ENCODE measurements around the gene DSC2. TPM values are rescaled to one million over a fixed set of nuclear protein-coding genes. Genes with fewer than 3 reads are reported as not detected.

The DSC2 gene
- total RNA-seq, 3 donors from 2014 or later = 8.0 to 72.9 (median 19.0) TPM

DNA sequence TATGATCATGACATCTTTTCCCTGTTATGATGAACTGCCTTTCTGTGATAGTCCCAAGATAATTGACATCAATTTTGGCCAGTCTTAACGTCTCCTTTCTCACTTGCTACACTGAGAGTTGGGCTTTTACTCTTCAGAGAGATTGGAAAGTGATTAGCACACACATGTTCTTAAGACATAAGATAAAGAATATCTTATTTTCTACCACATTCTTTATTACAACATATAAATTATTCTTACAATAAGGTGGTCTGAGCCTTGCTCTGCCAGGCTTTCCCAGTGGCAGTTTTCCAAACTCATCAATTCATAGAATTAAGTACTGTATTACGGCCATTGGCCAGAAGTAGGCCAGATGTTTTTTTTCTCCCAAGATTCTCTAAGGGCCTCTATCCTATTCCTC lies 54.0 kb downstream of the DSC2 start:
- DNase-seq (ENCODE audit: low spot score in 2 of 2) = no peak
- H3K9me3 ChIP-seq = no peaks in the 10 kb centered on the region
- H3K4me1 ChIP-seq = no peaks in the 10 kb centered on the region
- TF ChIP-seq POLR2A (IDR thresholded peaks at IDR 0.05) (no peak), CTCF (IDR thresholded peaks at IDR 0.05) (no peak), POLR2AphosphoS5 (IDR thresholded peaks at IDR 0.05) (no peak)
- H3K4me3 ChIP-seq = no peak overlapping the region
- H3K27ac ChIP-seq = no peak overlapping the region
- intact Hi-C loops (cut with DNase I; ENCODE audit: low total_unique reads) = loop anchor here (5.0 kb wide), 1 partner anchor 676 kb away; no protein-coding TSS in a partner anchor
- no peaks in the 10 kb centered on the region for H3K36me3 ChIP-seq
- peaks cover 0 to 3% of the 10 kb centered on the region in 2 donors for H3K27me3 ChIP-seq

- DNase-seq (ENCODE audit: low spot score in 2 of 2) = no peak
- TF ChIP-seq POLR2A (IDR thresholded peaks at IDR 0.05) = no peak
- Histone ChIP-seq H3K27ac (no peak overlapping the region), H3K36me3 (no peaks in the 10 kb centered on the region), H3K4me3 (no peak overlapping the region), H3K4me1 (no peaks in the 10 kb centered on the region), H3K9me3 (no peaks in the 10 kb centered on the region), H3K27me3 (peaks cover 0 to 16% of the 10 kb centered on the region in 2 donors)
- intact Hi-C loops (cut with DNase I; ENCODE audit: low total_unique reads) = loop anchor here (5.0 kb wide), 1 partner anchor 675 kb away; no protein-coding TSS in a partner anchor
These were observed 55.3 kb downstream of the DSC2 start for GRCh38 chr18:31046916-31047315.

DNA sequence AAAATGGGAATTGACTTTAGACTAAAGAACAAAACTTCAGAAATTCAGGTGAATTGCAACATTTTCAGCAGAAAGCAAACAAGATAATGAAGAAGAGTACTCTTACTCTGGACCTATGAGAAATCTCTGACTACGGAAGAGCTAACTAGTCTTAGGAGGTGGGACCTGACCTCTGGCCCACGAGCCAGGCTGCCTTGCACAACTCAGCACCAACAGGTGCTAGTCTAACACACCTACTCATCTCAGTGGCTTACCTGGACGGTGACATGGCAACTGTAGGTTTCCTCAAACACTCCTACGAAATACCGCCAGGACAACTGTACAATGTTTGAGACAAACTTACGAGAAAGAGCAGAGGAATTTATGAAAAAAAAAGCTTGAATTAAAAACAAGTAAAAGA lies 56.6 kb downstream of the DSC2 start:
- DNase-seq (ENCODE audit: low spot score in 2 of 2) = no peak
- no peaks in the 10 kb centered on the region for H3K4me1 ChIP-seq
- no peak overlapping the region for H3K4me3 ChIP-seq
- peaks cover 0 to 28% of the 10 kb centered on the region in 2 donors for H3K27me3 ChIP-seq
- intact Hi-C loops (cut with DNase I; ENCODE audit: low total_unique reads) = loop anchor here (5.0 kb wide), 1 partner anchor 673 kb away; no protein-coding TSS in a partner anchor
- H3K27ac ChIP-seq = no peak overlapping the region
- TF ChIP-seq POLR2A (IDR thresholded peaks at IDR 0.05) (no peak), POLR2AphosphoS5 (IDR thresholded peaks at IDR 0.05) (no peak)
- H3K36me3 ChIP-seq = no peaks in the 10 kb centered on the region
- H3K9me3 ChIP-seq = no peaks in the 10 kb centered on the region

- Histone ChIP-seq H3K27me3 (peaks cover 0 to 33% of the 10 kb centered on the region in 2 donors), H3K4me3 (no peak overlapping the region), H3K36me3 (no peaks in the 10 kb centered on the region), H3K4me1 (no peaks in the 10 kb centered on the region), H3K9me3 (no peaks in the 10 kb centered on the region), H3K27ac (no peak overlapping the region)
- TF ChIP-seq POLR2A (IDR thresholded peaks at IDR 0.05) = no peak
- TF ChIP-seq CTCF (IDR thresholded peaks at IDR 0.05) = no peak
- TF ChIP-seq POLR2AphosphoS5 (IDR thresholded peaks at IDR 0.05) = no peak
- intact Hi-C loops (cut with DNase I; ENCODE audit: low total_unique reads) = loop anchor here (5.0 kb wide), 1 partner anchor 673 kb away; no protein-coding TSS in a partner anchor
- no peak for DNase-seq (ENCODE audit: low spot score in 2 of 2)
These were observed 57.3 kb downstream of the DSC2 start for GRCh38 chr18:31044926-31045325.

- intact Hi-C loops (cut with DNase I; ENCODE audit: low total_unique reads) = no loop called here
- Histone ChIP-seq H3K4me1 (no peaks in the 10 kb centered on the region), H3K9me3 (no peaks in the 10 kb centered on the region), H3K27ac (no peak overlapping the region), H3K4me3 (no peak overlapping the region), H3K27me3 (peaks cover 0 to 41% of the 10 kb centered on the region in 2 donors), H3K36me3 (no peaks in the 10 kb centered on the region)
- no peak for DNase-seq (ENCODE audit: low spot score in 2 of 2)
- TF ChIP-seq CTCF (IDR thresholded peaks at IDR 0.05) = no peak
- TF ChIP-seq POLR2A (IDR thresholded peaks at IDR 0.05) = no peak
- no peak for TF ChIP-seq POLR2AphosphoS5 (IDR thresholded peaks at IDR 0.05)
These were observed 58.5 kb downstream of the DSC2 start for GRCh38 chr18:31043709-31044108.

- H3K9me3 ChIP-seq = no peaks in the 10 kb centered on the region
- no peak for TF ChIP-seq CTCF (IDR thresholded peaks at IDR 0.05)
- no peak for TF ChIP-seq POLR2A (IDR thresholded peaks at IDR 0.05)
- no peak for TF ChIP-seq POLR2AphosphoS5 (IDR thresholded peaks at IDR 0.05)
- DNase-seq (ENCODE audit: low spot score in 2 of 2) = peak in 1 of 2 donors; percentile 53
- intact Hi-C loops (cut with DNase I; ENCODE audit: low total_unique reads) = no loop called here
- H3K4me1 ChIP-seq = no peaks in the 10 kb centered on the region
- no peaks in the 10 kb centered on the region for H3K36me3 ChIP-seq
- peak within 1 kb of the TSS; percentile 81 to 84 for H3K27ac ChIP-seq
- H3K4me3 ChIP-seq = peak within 1 kb of the TSS; percentile 20 to 70 (median 55)
- H3K27me3 ChIP-seq = peaks cover 0 to 41% of the 10 kb centered on the region in 2 donors
These were observed 59.6 kb downstream of the DSC2 start, which contains the start of gene DSC3 for GRCh38 chr18:31042406-31043181. Gene DSC3 (minus strand): TSS chr18:31042742. CDS start chr18:31042660, 82 bp downstream.
